Measurements from ENCODE around the gene IQSEC2. TPM values are rescaled to one million over a fixed set of nuclear protein-coding genes. Genes with fewer than 3 reads are reported as not detected.

Gene IQSEC2
- total and polyA plus RNA-seq, 2 experiments from 2014 or later: 14.3 to 37.0 TPM

- Histone ChIP-seq H3K9me3 (ENCODE audit: low read depth) (no peaks in the 10 kb centered on the region), H3K4me3 (no peak overlapping the region), H3K36me3 (no peaks in the 10 kb centered on the region), H3K4me1 (ENCODE audit: low read depth) (no peaks in the 10 kb centered on the region), H3K27ac (no peak overlapping the region), H3K27me3 (no peaks in the 10 kb centered on the region)
- TF ChIP-seq CTCF (IDR thresholded peaks at IDR 0.05; ENCODE audit: low read depth, low read length): peak; percentile 38
- no peak for DNase-seq (ENCODE audit: low read depth in 1 of 2, low spot score in 1 of 2)
These were observed 36.8 kb downstream of the IQSEC2 start for GRCh38 chrX:53244610-53245009.

- H3K27me3 ChIP-seq: no peaks in the 10 kb centered on the region
- H3K9me3 ChIP-seq (ENCODE audit: low read depth): no peaks in the 10 kb centered on the region
- H3K4me1 ChIP-seq (ENCODE audit: low read depth): no peaks in the 10 kb centered on the region
- no peak for DNase-seq (ENCODE audit: low read depth in 1 of 2, low spot score in 1 of 2)
- no peaks in the 10 kb centered on the region for H3K36me3 ChIP-seq
- no peak overlapping the region for H3K27ac ChIP-seq
- H3K4me3 ChIP-seq: no peak overlapping the region
- no peak for TF ChIP-seq CTCF (IDR thresholded peaks at IDR 0.05; ENCODE audit: low read depth, low read length)
These were observed 39.1 kb downstream of the IQSEC2 start for GRCh38 chrX:53242310-53242709.

- no peaks in the 10 kb centered on the region for H3K36me3 ChIP-seq
- H3K9me3 ChIP-seq (ENCODE audit: low read depth): no peaks in the 10 kb centered on the region
- no peak for DNase-seq (ENCODE audit: low read depth in 1 of 2, low spot score in 1 of 2)
- H3K4me1 ChIP-seq (ENCODE audit: low read depth): no peaks in the 10 kb centered on the region
- no peaks in the 10 kb centered on the region for H3K27me3 ChIP-seq
- TF ChIP-seq CTCF (IDR thresholded peaks at IDR 0.05; ENCODE audit: low read depth, low read length): no peak
- H3K27ac ChIP-seq: no peak overlapping the region
- H3K4me3 ChIP-seq: no peak overlapping the region
These were observed 39.8 kb downstream of the IQSEC2 start for GRCh38 chrX:53241558-53241957.

- no peaks in the 10 kb centered on the region for H3K36me3 ChIP-seq
- H3K27ac ChIP-seq: no peak overlapping the region
- DNase-seq (ENCODE audit: low read depth in 1 of 2, low spot score in 1 of 2): no peak
- no peak for TF ChIP-seq CTCF (IDR thresholded peaks at IDR 0.05; ENCODE audit: low read depth, low read length)
- H3K4me1 ChIP-seq (ENCODE audit: low read depth): no peaks in the 10 kb centered on the region
- no peak overlapping the region for H3K4me3 ChIP-seq
- no peaks in the 10 kb centered on the region for H3K27me3 ChIP-seq
- no peaks in the 10 kb centered on the region for H3K9me3 ChIP-seq (ENCODE audit: low read depth)
These were observed 41.9 kb downstream of the IQSEC2 start for GRCh38 chrX:53239474-53239873.

- Histone ChIP-seq H3K27me3 (no peaks in the 10 kb centered on the region), H3K4me1 (ENCODE audit: low read depth) (no peaks in the 10 kb centered on the region), H3K27ac (no peak overlapping the region), H3K36me3 (no peaks in the 10 kb centered on the region), H3K4me3 (no peak overlapping the region), H3K9me3 (ENCODE audit: low read depth) (no peaks in the 10 kb centered on the region)
- TF ChIP-seq CTCF (IDR thresholded peaks at IDR 0.05; ENCODE audit: low read depth, low read length): no peak
- no peak for DNase-seq (ENCODE audit: low read depth in 1 of 2, low spot score in 1 of 2)
These were observed 44.3 kb downstream of the IQSEC2 start for GRCh38 chrX:53237056-53237455.
